Activated CD8-positive, alpha-beta memory T cell treated with anti-CD3 and anti-CD28 coated beads for 24 hours (primary cell): ENCODE data around the gene POGK.
"Not testable (repeated sequence)": the region's sequence is repeated elsewhere in the genome, so short reads cannot be mapped to it uniquely, and the experiment has no call there.

ENCODE experiments used
- DNase-seq: peaks from one replicate; pipeline ENCODE4 v3.0.0-alpha.2; 2020

The POGK gene

GRCh38 chr1:166858726-166859419 is 19.6 kb downstream of the POGK start:
- DNase-seq = no peak

GRCh38 chr1:166859597-166859996 is 20.3 kb downstream of the POGK start:
- no peak for DNase-seq

GRCh38 chr1:166865926-166866325 is 26.7 kb downstream of the POGK start:
- DNase-seq = no peak

GRCh38 chr1:166868639-166869038 is 29.4 kb downstream of the POGK start:
- no peak for DNase-seq

- no peak for DNase-seq
Observed at GRCh38 chr1:166869318-166870099, 30.2 kb downstream of the POGK start.

GRCh38 chr1:166870584-166870983 is 31.3 kb downstream of the POGK start:
- no peak for DNase-seq

GRCh38 chr1:166874464-166874863 is 35.2 kb downstream of the POGK start:
- no peak for DNase-seq

- no peak for DNase-seq
Observed at GRCh38 chr1:166875302-166875733, 36.0 kb downstream of the POGK start.

GRCh38 chr1:166875734-166876539 is 36.7 kb downstream of the POGK start, which contains the start of gene TADA1:
TSS of gene TADA1 (minus strand) at chr1:166876264. CDS start at chr1:166876233, 31 bp downstream.
- peak; percentile 97 for DNase-seq

GRCh38 chr1:166876540-166876838 is 37.2 kb downstream of the POGK start:
- DNase-seq = no peak

- DNase-seq = not testable (repeated sequence)
Observed at GRCh38 chr1:166878173-166878917, 39.1 kb downstream of the POGK start.

- no peak for DNase-seq
Observed at GRCh38 chr1:166882893-166883292, 43.6 kb downstream of the POGK start.

GRCh38 chr1:166884040-166884642 is 44.9 kb downstream of the POGK start:
- peak; percentile 62 for DNase-seq

- no peak for DNase-seq
Observed at GRCh38 chr1:166884971-166885370, 45.7 kb downstream of the POGK start.

GRCh38 chr1:166888373-166889111 is 49.3 kb downstream of the POGK start:
- DNase-seq = no peak

GRCh38 chr1:166889776-166890175 is 50.5 kb downstream of the POGK start:
- DNase-seq = no peak

GRCh38 chr1:166895766-166896165 is 56.5 kb downstream of the POGK start:
- DNase-seq = no peak

GRCh38 chr1:166899769-166900168 is 60.5 kb downstream of the POGK start:
- DNase-seq = no peak

GRCh38 chr1:166900987-166901386 is 61.7 kb downstream of the POGK start:
- DNase-seq = no peak

- no peak for DNase-seq
Observed at GRCh38 chr1:166902279-166902678, 63.0 kb downstream of the POGK start.

- no peak for DNase-seq
Observed at GRCh38 chr1:166903232-166903631, 64.0 kb downstream of the POGK start.

- DNase-seq = no peak
Observed at GRCh38 chr1:166905136-166905535, 65.9 kb downstream of the POGK start.
